ENCODE results near the gene SMAD2.

Gene SMAD2

DNA sequence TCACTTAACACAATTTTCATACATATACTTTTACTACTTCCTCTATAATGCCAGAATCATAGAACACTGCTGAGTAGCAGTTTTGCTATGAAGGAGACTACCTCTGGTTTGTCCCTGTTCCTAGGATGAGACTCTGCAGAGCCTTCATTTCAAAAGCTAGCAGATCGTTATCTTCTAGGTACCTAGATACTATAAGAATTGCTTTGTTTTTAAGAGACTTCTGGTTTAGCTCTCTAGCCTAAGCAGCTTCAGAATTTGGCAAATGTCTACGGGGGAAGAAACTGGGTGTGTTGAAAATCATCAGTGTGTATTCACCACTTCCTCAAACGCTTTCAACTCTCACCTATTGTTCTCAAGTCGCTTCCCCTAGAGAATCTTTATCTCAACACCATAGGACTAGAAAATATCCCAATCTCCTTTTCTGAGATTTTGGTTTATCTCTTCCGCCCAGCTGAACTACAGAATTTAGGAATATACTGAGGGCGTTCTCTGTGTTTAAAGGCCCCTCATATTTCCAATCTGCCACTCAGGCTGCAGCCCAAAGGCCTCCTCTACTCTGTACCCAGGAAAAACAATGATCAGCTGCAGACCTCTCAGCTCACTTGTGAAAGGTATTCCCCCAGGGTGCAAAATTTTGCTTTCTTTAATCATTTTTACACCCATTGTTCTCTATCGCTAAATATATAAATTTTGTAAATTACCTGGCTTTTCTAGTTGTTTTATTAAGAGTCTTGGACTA lies 28.7 kb downstream of the SMAD2 start:
- ChIA-PET CTCF (interaction anchor here (1.4 to 2.1 kb wide), 3 partner anchors 11 to 38 kb away, joined by 3 to 6 read pairs (median 5); no protein-coding TSS in a partner anchor), POLR2A (no interaction called here)
- TF ChIP-seq, protein P1, sequence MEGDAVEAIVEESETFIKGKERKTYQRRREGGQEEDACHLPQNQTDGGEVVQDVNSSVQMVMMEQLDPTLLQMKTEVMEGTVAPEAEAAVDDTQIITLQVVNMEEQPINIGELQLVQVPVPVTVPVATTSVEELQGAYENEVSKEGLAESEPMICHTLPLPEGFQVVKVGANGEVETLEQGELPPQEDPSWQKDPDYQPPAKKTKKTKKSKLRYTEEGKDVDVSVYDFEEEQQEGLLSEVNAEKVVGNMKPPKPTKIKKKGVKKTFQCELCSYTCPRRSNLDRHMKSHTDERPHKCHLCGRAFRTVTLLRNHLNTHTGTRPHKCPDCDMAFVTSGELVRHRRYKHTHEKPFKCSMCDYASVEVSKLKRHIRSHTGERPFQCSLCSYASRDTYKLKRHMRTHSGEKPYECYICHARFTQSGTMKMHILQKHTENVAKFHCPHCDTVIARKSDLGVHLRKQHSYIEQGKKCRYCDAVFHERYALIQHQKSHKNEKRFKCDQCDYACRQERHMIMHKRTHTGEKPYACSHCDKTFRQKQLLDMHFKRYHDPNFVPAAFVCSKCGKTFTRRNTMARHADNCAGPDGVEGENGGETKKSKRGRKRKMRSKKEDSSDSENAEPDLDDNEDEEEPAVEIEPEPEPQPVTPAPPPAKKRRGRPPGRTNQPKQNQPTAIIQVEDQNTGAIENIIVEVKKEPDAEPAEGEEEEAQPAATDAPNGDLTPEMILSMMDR (IDR thresholded peaks at IDR 0.05; ENCODE audit: control extremely low read depth, extremely low read depth, low read depth, missing control alignments), result no peak
- DNase-seq (ENCODE audit: extremely low spot score), result peak; percentile 22

- ChIA-PET CTCF (interaction anchor here (1.1 to 1.8 kb wide), 7 partner anchors 9 to 19 kb away, joined by 3 to 5 read pairs (median 4); no protein-coding TSS in a partner anchor), POLR2A (interaction anchor here (0.7 kb wide), 1 partner anchor 24 kb away, joined by 3 read pairs; no protein-coding TSS in a partner anchor)
- TF ChIP-seq, protein P1 (IDR thresholded peaks at IDR 0.05; ENCODE audit: control extremely low read depth, extremely low read depth, low read depth, missing control alignments), result no peak
- no peak for DNase-seq (ENCODE audit: extremely low spot score)
These were observed 31.2 kb downstream of the SMAD2 start for GRCh38 chr18:47899107-47899840.

GRCh38 chr18:47898696-47899095 lies 31.8 kb downstream of the SMAD2 start:
- DNase-seq (ENCODE audit: extremely low spot score), result no peak
- CTCF ChIA-PET, result interaction anchor here (1.1 to 1.3 kb wide), 2 partner anchors 8 to 11 kb away, joined by 3 read pairs; no protein-coding TSS in a partner anchor
- POLR2A ChIA-PET, result no interaction called here
- TF ChIP-seq, protein P1 (IDR thresholded peaks at IDR 0.05; ENCODE audit: control extremely low read depth, extremely low read depth, low read depth, missing control alignments), result no peak

DNA sequence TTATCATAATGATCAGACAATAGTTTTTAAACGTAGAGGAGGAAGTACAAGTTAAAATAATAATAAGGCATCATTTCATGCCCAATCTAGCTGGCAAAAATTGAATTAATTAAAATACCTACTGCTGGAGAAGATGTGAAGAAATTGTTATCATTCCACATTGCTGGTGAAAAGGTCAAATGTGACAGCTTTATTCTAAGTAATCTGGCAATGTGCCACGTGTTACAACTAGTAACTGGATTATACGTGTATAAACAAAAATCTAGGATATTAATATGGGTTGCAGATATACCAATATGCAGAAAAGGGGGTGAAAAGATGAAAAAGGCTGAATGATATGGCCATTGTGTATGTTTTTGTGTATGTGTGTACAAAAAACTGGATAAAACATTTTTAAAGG lies 32.4 kb downstream of the SMAD2 start:
- POLR2A ChIA-PET, result no interaction called here
- TF ChIP-seq, protein P1 (IDR thresholded peaks at IDR 0.05; ENCODE audit: control extremely low read depth, extremely low read depth, low read depth, missing control alignments), result no peak

DNA sequence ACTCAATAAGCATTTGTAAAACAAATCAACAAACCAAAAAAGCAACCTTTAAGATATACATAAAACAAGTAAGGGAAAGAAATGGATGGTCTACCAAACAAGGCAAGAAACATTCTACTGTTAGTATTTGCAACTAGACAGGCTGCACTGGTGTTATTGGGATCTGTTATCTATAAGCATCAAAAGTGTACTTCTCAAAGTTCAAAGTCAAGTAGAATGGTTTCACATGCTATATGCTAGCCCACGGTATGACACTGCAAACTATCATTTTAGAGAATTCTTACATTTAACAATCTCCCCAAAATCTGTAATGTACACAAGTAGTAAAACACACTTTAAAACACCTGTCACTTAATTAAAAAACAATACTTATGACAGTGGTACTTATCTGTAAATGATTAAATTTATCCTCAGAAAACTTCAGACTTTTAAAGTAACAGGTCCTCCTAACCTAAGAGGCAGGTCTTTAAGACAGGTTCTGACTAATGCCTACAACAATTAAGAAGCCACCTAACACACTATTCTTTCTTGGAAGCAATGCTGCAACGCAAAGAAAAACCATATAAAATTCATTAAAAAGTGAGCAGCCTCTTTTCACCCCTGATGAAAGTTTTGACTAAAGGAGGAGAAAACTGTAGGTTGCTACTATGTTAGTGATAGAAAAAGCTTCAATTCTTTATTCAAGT lies 34.8 kb downstream of the SMAD2 start:
- TF ChIP-seq, protein P1 (IDR thresholded peaks at IDR 0.05; ENCODE audit: control extremely low read depth, extremely low read depth, low read depth, missing control alignments), result no peak
- no peak for DNase-seq (ENCODE audit: extremely low spot score)
- POLR2A ChIA-PET, result no interaction called here
- CTCF ChIA-PET, result interaction anchor here (1.6 kb wide), 1 partner anchor 18 kb away, joined by 5 read pairs; no protein-coding TSS in a partner anchor

More for the DNA sequence above, 32.4 kb downstream of the SMAD2 start:
- CTCF ChIA-PET, result interaction anchor here (1.1 to 1.3 kb wide), 2 partner anchors 7 to 10 kb away, joined by 3 read pairs; no protein-coding TSS in a partner anchor
- DNase-seq (ENCODE audit: extremely low spot score), result no peak

All from GM10248 (cell line).